Kidney (tissue), 14 donors: ENCODE measurements around the gene PLA2G15. TPM values are rescaled to one million over a fixed set of nuclear protein-coding genes. Genes with fewer than 3 reads are reported as not detected.

Source experiments
- DNase-seq, 5 donors: peaks; one replicate each; pipeline ENCODE4 v3.0.0-alpha.2; 2013 to 2020
- FAIRE-seq: peaks from 2 replicates; lab custom pipeline; 2012; peaks lifted over from hg19 to GRCh38; lab: Jason Lieb, UNC
- H3K27ac ChIP-seq, 2 donors: one replicate each; pipeline ENCODE4 v1.7.0; 2013; ENCODE audit warnings: low read depth in 2 of 2, low read length in 2 of 2, inconsistent platforms in 1 of 2
- H3K27me3 ChIP-seq: one replicate; pipeline ENCODE4 v1.7.1; 2013; ENCODE audit warnings: low read length, inconsistent platforms; ENCODE audit not compliant: control insufficient read depth, insufficient read depth
- H3K36me3 ChIP-seq, 3 donors: one replicate each; pipeline versions ENCODE4 v1.7.0 to v1.7.1; 2013; ENCODE audit warnings: low read length in 3 of 3, control low read depth in 1 of 3, inconsistent platforms in 1 of 3; ENCODE audit not compliant: insufficient read depth in 3 of 3, control insufficient read depth in 2 of 3
- H3K4me1 ChIP-seq, 3 donors: one replicate each; pipeline versions ENCODE4 v1.7.0 to v1.7.1; 2013; ENCODE audit warnings: low read length in 3 of 3, inconsistent platforms in 1 of 3, low read depth in 1 of 3; ENCODE audit not compliant: control insufficient read depth in 2 of 3, insufficient read depth in 2 of 3
- H3K4me3 ChIP-seq, 3 donors: one replicate each; pipeline versions ENCODE4 v1.7.0 to v1.8.1; 2013; ENCODE audit warnings: low read length in 3 of 3, control low read depth in 1 of 3, inconsistent platforms in 1 of 3
- H3K9ac ChIP-seq, 3 donors: one replicate each; pipeline versions ENCODE4 v1.7.0 to v1.7.1; 2013; ENCODE audit warnings: low read length in 3 of 3, control low read depth in 1 of 3, inconsistent platforms in 1 of 3
- H3K9me3 ChIP-seq, 3 donors: one replicate each; pipeline versions ENCODE4 v1.7.0 to v1.7.1; 2013; ENCODE audit warnings: low read length in 3 of 3, control low read depth in 1 of 3, inconsistent platforms in 1 of 3; ENCODE audit not compliant: control insufficient read depth in 2 of 3, insufficient read depth in 1 of 3
- intact Hi-C: fragments of 100-400 bp; cut with DNase I; formaldehyde crosslinking; loops from one replicate; pipeline ENCODE4 v1.11.1; 2022
- polyA plus RNA-seq: library from polyadenylated mRNA; stranded (reverse); fragments of 350-450 nt; fragmentation: Illumina TruSeq; extraction: RNeasy Lipid Tissue Mini Kit (QIAGEN cat#74804); gene quantifications from one replicate; pipeline ENCODE4 v1.2.3, GENCODE V29; 2014; ENCODE audit warnings: low read depth, low replicate concordance; ENCODE audit not compliant: insufficient read depth
- total RNA-seq: library from RNA; stranded (reverse); fragmentation: NEBNext Ultra II Directional; extraction: Animal tissue kit (Norgen Biotek cat#: 25700); gene quantifications from one replicate; pipeline ENCODE4 v1.2.1, GENCODE V29; 2021
- TF ChIP-seq, protein P1 (sequence below): IDR thresholded peaks from 3 replicates; pipeline ENCODE4 v1.5.1; 2012; ENCODE audit warnings: mild to moderate bottlenecking, moderate library complexity, borderline replicate concordance; ENCODE audit not compliant: insufficient read depth; ENCODE audit errors: extremely low read depth
- donor health status: control.
- donor health status: control.
- donor health status: control.
- donor health status: control.
- donor health status: control.
- donor health status: DM: yes; HTN: yes; CAD: no.
- donor health status: Normal renal cell carcinoma (clear cell type).

PLA2G15 gene
- total and polyA plus RNA-seq, 2 donors from 2014 or later: 35.1 to 44.4 TPM

DNA sequence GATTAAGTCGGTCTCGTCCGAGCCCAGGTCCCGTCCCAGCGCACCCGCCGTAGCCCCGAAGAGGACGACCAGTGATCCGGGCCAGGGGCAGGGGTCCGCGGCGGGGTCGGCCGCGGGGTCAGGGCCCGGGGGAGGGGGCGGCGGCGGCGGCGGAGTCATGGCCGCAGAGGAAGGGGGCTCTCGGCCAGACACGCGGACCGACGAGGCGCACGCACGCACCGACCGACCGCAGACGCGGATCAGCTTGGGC, 9.4 kb upstream of the PLA2G15 start, which contains the start of gene ESRP2:
ESRP2 (minus strand) TSS at position 241 of the 250 bp plus-strand sequence; CDS start at position 159, 82 bp downstream.
- intact Hi-C loops: no loop called here
- Histone ChIP-seq H3K9ac (peak within 1 kb of the TSS in 2 of 3 donors; percentile 67 to 98), H3K27ac (peak within 1 kb of the TSS; percentile 93 to 94), H3K9me3 (no peaks in the 10 kb centered on the region), H3K4me3 (peak within 1 kb of the TSS; percentile 58 to 81 (median 68)), H3K4me1 (peaks cover 6 to 21% (median 17%) of the 10 kb centered on the region in 3 donors), H3K36me3 (peaks cover 0 to 18% (median 11%) of the 10 kb centered on the region in 3 donors), H3K27me3 (peaks cover 3% of the 10 kb centered on the region)
- TF ChIP-seq, protein P1, sequence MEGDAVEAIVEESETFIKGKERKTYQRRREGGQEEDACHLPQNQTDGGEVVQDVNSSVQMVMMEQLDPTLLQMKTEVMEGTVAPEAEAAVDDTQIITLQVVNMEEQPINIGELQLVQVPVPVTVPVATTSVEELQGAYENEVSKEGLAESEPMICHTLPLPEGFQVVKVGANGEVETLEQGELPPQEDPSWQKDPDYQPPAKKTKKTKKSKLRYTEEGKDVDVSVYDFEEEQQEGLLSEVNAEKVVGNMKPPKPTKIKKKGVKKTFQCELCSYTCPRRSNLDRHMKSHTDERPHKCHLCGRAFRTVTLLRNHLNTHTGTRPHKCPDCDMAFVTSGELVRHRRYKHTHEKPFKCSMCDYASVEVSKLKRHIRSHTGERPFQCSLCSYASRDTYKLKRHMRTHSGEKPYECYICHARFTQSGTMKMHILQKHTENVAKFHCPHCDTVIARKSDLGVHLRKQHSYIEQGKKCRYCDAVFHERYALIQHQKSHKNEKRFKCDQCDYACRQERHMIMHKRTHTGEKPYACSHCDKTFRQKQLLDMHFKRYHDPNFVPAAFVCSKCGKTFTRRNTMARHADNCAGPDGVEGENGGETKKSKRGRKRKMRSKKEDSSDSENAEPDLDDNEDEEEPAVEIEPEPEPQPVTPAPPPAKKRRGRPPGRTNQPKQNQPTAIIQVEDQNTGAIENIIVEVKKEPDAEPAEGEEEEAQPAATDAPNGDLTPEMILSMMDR: no peak
- FAIRE-seq (no peak), DNase-seq (peak in 1 of 5 donors; percentile 79)

DNA sequence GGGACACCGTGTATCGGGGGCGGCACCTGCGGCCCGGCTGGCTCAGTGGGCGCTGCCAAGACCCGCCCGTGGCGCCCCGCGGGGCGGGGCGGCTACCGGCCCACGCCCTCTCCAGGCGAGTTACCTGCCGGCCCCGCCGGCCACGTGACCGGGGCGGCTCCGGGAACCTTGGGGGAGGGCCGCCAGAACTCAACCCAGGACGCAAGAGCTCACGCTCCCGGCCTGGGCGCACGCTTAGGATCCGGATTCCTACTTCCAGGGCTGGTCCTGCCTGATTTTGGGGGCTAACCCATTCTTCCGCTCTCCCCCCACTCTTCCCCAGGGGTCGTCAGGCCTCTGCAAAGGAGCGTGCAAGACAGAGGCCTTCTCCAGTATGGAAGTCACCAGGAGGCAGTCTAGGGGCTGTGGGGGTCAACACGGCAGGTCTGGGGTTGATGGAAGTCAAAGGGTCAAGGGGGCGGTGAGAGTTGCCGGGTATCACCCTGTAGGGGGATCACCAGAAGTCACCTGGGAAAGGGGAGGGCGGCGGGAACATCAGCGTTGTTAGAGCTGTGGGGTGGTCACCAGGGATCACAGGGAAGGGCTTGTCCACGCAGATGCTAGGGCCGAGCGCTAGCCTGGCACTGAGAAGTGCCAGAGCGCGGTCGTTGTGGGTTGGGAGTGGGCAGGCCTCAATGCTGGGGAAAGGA, 8.9 kb upstream of the PLA2G15 start:
- Histone ChIP-seq H3K9ac (peak overlapping the region in 2 of 3 donors; percentile 67 to 98), H3K27me3 (peaks cover 3% of the 10 kb centered on the region), H3K4me1 (peaks cover 6 to 21% (median 17%) of the 10 kb centered on the region in 3 donors), H3K9me3 (no peaks in the 10 kb centered on the region), H3K4me3 (peak overlapping the region; percentile 58 to 81 (median 68)), H3K36me3 (peaks cover 0 to 14% (median 8%) of the 10 kb centered on the region in 3 donors), H3K27ac (peak overlapping the region; percentile 93 to 94)
- intact Hi-C loops: no loop called here
- DNase-seq (peak; percentile 68 to 96 (median 87)), FAIRE-seq (no peak)
- TF ChIP-seq, protein P1: no peak

DNA sequence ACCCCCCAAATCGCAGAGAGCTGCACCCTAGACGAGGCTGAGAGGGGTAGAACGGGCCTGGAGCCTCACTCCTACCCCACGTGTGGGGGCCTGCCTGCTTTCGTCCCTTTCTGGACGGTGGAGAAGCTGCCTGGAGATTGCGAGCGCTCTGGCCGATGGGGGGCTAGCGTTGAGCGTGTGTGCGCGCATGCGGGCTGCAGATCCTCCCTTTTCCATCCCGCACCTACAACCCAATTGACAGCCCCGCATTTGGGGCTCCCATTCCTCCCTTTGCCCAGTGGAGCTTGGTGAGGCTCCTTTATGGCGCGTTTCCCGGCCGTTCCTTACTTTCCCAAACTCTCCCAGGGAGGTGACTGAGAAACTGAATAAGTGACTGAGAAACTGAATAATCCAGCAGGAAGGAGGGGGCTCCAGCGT, 8.3 kb upstream of the PLA2G15 start:
- Histone ChIP-seq H3K27me3 (peaks cover 3% of the 10 kb centered on the region), H3K4me1 (peaks cover 6 to 21% (median 17%) of the 10 kb centered on the region in 3 donors), H3K4me3 (peak overlapping the region; percentile 58 to 81 (median 68)), H3K9me3 (no peaks in the 10 kb centered on the region), H3K36me3 (peaks cover 0 to 9% (median 4%) of the 10 kb centered on the region in 3 donors), H3K27ac (peak overlapping the region; percentile 93 to 94), H3K9ac (peak overlapping the region; percentile 11 to 98 (median 55))
- FAIRE-seq (no peak), DNase-seq (peak in 1 of 5 donors; percentile 85)
- TF ChIP-seq, protein P1: no peak
- intact Hi-C loops: no loop called here
